NK-92 (cell line): ENCODE results near the gene PHACTR4.
"Not testable (repeated sequence)": the region's sequence is repeated elsewhere in the genome, so short reads cannot be mapped to it uniquely, and the experiment has no call there.

Experiments used
- DNase-seq: peaks from one replicate; lab custom pipeline; 2025; ENCODE audit not compliant: unreplicated experiment; lab: John Stamatoyannopoulos, UW

Gene PHACTR4

GRCh38 chr1:28369371-28370238, at the start of gene PHACTR4:
TSS of gene PHACTR4 (plus strand) at chr1:28369740. CDS start at chr1:28407448, 37,708 bp downstream.
- no peak for DNase-seq

GRCh38 chr1:28322194-28322593, 47.3 kb upstream of the PHACTR4 start:
- no peak for DNase-seq

GRCh38 chr1:28323720-28324119, 45.8 kb upstream of the PHACTR4 start:
- no peak for DNase-seq

GRCh38 chr1:28326515-28326914, 43.0 kb upstream of the PHACTR4 start:
- no peak for DNase-seq

GRCh38 chr1:28326984-28327383, 42.6 kb upstream of the PHACTR4 start:
- no peak for DNase-seq

- not testable (repeated sequence) for DNase-seq
These were observed 42.1 kb upstream of the PHACTR4 start for GRCh38 chr1:28327431-28327830.

- no peak for DNase-seq
These were observed 41.3 kb upstream of the PHACTR4 start for GRCh38 chr1:28328228-28328648.

- DNase-seq: no peak
These were observed 40.0 kb upstream of the PHACTR4 start for GRCh38 chr1:28329395-28330153.

- no peak for DNase-seq
These were observed 30.6 kb upstream of the PHACTR4 start for GRCh38 chr1:28338897-28339296.

- no peak for DNase-seq
These were observed 30.0 kb upstream of the PHACTR4 start for GRCh38 chr1:28339551-28339950.

- DNase-seq: no peak
These were observed 29.1 kb upstream of the PHACTR4 start for GRCh38 chr1:28340221-28340974.

- no peak for DNase-seq
These were observed 27.9 kb upstream of the PHACTR4 start for GRCh38 chr1:28341591-28341990.

GRCh38 chr1:28343405-28343804, 26.1 kb upstream of the PHACTR4 start:
- no peak for DNase-seq

- not testable (repeated sequence) for DNase-seq
These were observed 16.2 kb upstream of the PHACTR4 start for GRCh38 chr1:28353248-28353810.

GRCh38 chr1:28354121-28354520, 15.4 kb upstream of the PHACTR4 start:
- DNase-seq: no peak

GRCh38 chr1:28358716-28359115, 10.8 kb upstream of the PHACTR4 start:
- DNase-seq: no peak

- no peak for DNase-seq
These were observed 9.8 kb upstream of the PHACTR4 start for GRCh38 chr1:28359592-28360239.

GRCh38 chr1:28364888-28365287, 4.7 kb upstream of the PHACTR4 start:
- DNase-seq: no peak

GRCh38 chr1:28365864-28366263, 3.7 kb upstream of the PHACTR4 start:
- DNase-seq: no peak

GRCh38 chr1:28368608-28369007, 932 bp upstream of the PHACTR4 start:
- not testable (repeated sequence) for DNase-seq
